ENCODE data around the gene PBRM1.

DNA sequence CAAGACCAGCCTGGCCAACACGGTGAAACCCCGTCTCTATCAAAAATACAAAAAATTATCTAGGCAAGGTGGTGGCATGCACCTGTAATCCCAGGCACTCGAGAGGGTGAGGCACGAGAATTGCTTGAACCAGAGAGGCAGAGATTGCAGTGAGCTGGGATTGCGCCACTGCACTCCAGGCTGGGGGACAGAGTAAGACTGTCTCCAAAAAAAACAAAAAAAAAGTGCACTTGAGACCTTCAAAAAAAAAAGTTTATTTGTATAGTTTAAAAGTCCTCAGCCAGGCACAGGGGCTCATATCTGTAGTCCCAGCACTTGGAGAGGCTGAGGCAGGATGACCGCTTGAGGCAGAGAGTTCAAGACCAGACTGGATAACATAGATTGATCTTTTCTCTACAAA lies 2.1 kb downstream of the PBRM1 start:
- TF ChIP-seq POLR2AphosphoS5 (IDR thresholded peaks at IDR 0.05; ENCODE audit: low read depth, low read length) (no peak), TAF1 (IDR thresholded peaks at IDR 0.05; ENCODE audit: borderline replicate concordance, low read depth, low read length) (no peak), POLR2A (IDR thresholded peaks at IDR 0.05; ENCODE audit: low read depth, low read length) (no peak)
